GM12874 (cell line): Measurements from ENCODE around the gene NRXN3.
A peak's percentile ranks its signal among the peaks of the same experiment; 100 is the strongest.

Experiments
- CTCF ChIP-seq: IDR thresholded peaks from 2 replicates; pipeline ENCODE4 v1.5.1; 2011; ENCODE audit warnings: low read depth, mild to moderate bottlenecking, control low read depth, low read length, moderate library complexity; ENCODE audit not compliant: insufficient read depth

The NRXN3 gene

GRCh38 chr14:78848234-78848820 lies 678.2 kb downstream of the NRXN3 start:
- peak; percentile 86 for TF ChIP-seq CTCF

- TF ChIP-seq CTCF, result no peak
These were observed 679.8 kb downstream of the NRXN3 start for GRCh38 chr14:78849952-78850351.

- no peak for TF ChIP-seq CTCF
These were observed 681.0 kb downstream of the NRXN3 start for GRCh38 chr14:78851189-78851588.

GRCh38 chr14:78852040-78852439 lies 681.9 kb downstream of the NRXN3 start:
- no peak for TF ChIP-seq CTCF

GRCh38 chr14:78857974-78858373 lies 687.8 kb downstream of the NRXN3 start:
- TF ChIP-seq CTCF, result no peak

GRCh38 chr14:78863143-78863542 lies 693.0 kb downstream of the NRXN3 start:
- no peak for TF ChIP-seq CTCF

- no peak for TF ChIP-seq CTCF
These were observed 702.7 kb downstream of the NRXN3 start for GRCh38 chr14:78872837-78873236.
